ENCODE results near the gene SHC3.
A peak's percentile ranks its signal among the peaks of the same experiment; 100 is the strongest.

SHC3 gene

GRCh38 chr9:88998503-88998902 lies 180.1 kb downstream of the SHC3 start:
- Histone ChIP-seq H3K4me3 (no peak overlapping the region), H3K9me3 (no peaks in the 10 kb centered on the region), H3K4me1 (peaks cover 8 to 82% (median 68%) of the 10 kb centered on the region in 4 donors), H3K36me3 (peaks cover 28 to 32% (median 29%) of the 10 kb centered on the region in 3 donors), H3K27ac (peak overlapping the region; percentile 75 to 92), H3K27me3 (no peaks in the 10 kb centered on the region)
- TF ChIP-seq, protein P1, sequence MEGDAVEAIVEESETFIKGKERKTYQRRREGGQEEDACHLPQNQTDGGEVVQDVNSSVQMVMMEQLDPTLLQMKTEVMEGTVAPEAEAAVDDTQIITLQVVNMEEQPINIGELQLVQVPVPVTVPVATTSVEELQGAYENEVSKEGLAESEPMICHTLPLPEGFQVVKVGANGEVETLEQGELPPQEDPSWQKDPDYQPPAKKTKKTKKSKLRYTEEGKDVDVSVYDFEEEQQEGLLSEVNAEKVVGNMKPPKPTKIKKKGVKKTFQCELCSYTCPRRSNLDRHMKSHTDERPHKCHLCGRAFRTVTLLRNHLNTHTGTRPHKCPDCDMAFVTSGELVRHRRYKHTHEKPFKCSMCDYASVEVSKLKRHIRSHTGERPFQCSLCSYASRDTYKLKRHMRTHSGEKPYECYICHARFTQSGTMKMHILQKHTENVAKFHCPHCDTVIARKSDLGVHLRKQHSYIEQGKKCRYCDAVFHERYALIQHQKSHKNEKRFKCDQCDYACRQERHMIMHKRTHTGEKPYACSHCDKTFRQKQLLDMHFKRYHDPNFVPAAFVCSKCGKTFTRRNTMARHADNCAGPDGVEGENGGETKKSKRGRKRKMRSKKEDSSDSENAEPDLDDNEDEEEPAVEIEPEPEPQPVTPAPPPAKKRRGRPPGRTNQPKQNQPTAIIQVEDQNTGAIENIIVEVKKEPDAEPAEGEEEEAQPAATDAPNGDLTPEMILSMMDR (IDR thresholded peaks at IDR 0.05), result no peak
- peak in 1 of 2 donors; percentile 26 for DNase-seq
- intact Hi-C loops (cut with DNase I; ENCODE audit: low total_unique reads), result loop anchor here (10.0 kb wide), 2 partner anchors 184 to 1284 kb away; no protein-coding TSS in a partner anchor

GRCh38 chr9:88997646-88998045 lies 181.0 kb downstream of the SHC3 start:
- DNase-seq, result peak; percentile 20 to 69
- intact Hi-C loops (cut with DNase I; ENCODE audit: low total_unique reads), result loop anchor here (10.0 kb wide), 2 partner anchors 183 to 1283 kb away; no protein-coding TSS in a partner anchor
- no peak overlapping the region for H3K4me3 ChIP-seq

GRCh38 chr9:88996921-88997235 lies 181.7 kb downstream of the SHC3 start:
- Histone ChIP-seq H3K4me1 (peaks cover 8 to 93% (median 71%) of the 10 kb centered on the region in 4 donors), H3K4me3 (no peak overlapping the region), H3K27ac (peak overlapping the region; percentile 75 to 92), H3K27me3 (no peaks in the 10 kb centered on the region), H3K9me3 (no peaks in the 10 kb centered on the region), H3K36me3 (peaks cover 13 to 17% (median 16%) of the 10 kb centered on the region in 3 donors)
- no peak for DNase-seq
- intact Hi-C loops (cut with DNase I; ENCODE audit: low total_unique reads), result loop anchor here (10.0 kb wide), 2 partner anchors 182 to 1282 kb away; no protein-coding TSS in a partner anchor
- TF ChIP-seq, protein P1 (IDR thresholded peaks at IDR 0.05), result no peak

More at GRCh38 chr9:88997646-88998045, 181.0 kb downstream of the SHC3 start:
- H3K36me3 ChIP-seq, result peaks cover 21 to 25% (median 24%) of the 10 kb centered on the region in 3 donors
- no peaks in the 10 kb centered on the region for H3K27me3 ChIP-seq
- TF ChIP-seq, protein P1 (IDR thresholded peaks at IDR 0.05), result no peak
- H3K27ac ChIP-seq, result peak overlapping the region; percentile 75 to 92
- H3K4me1 ChIP-seq, result peaks cover 8 to 91% (median 69%) of the 10 kb centered on the region in 4 donors
- H3K9me3 ChIP-seq, result no peaks in the 10 kb centered on the region

DNA sequence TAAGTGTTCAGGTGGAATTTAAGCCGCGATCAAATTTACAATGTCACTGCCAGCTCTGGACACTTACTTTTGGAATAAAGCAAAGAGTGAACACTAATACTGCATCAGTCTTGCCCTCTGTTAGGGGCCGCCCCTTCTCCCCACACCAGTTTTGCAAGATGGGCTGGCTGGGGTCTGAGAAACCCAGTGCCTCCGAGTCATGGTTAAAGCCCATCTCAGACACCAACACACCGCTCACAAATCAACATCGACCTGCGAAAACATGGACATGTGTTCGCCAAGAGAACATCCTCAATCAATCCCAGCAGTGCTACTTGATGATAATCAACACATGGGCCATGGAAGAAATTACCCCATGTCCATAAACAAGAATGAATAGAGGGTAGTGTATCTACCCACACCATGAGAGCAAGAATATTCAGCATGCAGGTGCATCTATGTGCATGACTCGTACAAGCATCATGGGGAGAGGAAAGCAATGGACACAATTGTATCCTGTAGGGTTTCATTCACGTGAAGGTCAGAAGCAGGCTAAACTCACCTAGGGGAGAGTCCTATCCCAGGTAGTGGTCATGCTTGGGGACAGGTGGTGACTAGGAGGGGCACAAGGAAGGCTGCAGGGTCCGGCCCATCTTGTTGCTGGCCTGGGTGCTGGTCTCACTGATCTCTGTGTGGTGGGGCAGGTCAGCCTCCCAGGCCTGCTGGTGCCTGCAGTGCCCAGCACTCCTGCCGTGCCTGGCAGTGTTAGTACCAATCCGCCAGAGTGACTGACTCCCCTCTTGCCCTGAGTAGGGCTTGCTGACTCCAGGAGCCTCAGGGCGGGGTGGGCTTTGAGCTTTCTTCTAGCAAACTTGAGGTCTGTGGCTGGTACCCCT lies 182.3 kb downstream of the SHC3 start:
- TF ChIP-seq, protein P1 (IDR thresholded peaks at IDR 0.05), result no peak
- H3K27me3 ChIP-seq, result no peaks in the 10 kb centered on the region
- no peaks in the 10 kb centered on the region for H3K9me3 ChIP-seq
- H3K4me1 ChIP-seq, result peaks cover 8 to 88% (median 66%) of the 10 kb centered on the region in 4 donors
- intact Hi-C loops (cut with DNase I; ENCODE audit: low total_unique reads), result loop anchor here (10.0 kb wide), 2 partner anchors 181 to 1281 kb away; no protein-coding TSS in a partner anchor
- DNase-seq, result peak; percentile 7 to 53
- peaks cover 11 to 12% (median 11%) of the 10 kb centered on the region in 3 donors for H3K36me3 ChIP-seq
- H3K27ac ChIP-seq, result peak overlapping the region in 1 of 2 donors; percentile 92
- H3K4me3 ChIP-seq, result no peak overlapping the region

DNA sequence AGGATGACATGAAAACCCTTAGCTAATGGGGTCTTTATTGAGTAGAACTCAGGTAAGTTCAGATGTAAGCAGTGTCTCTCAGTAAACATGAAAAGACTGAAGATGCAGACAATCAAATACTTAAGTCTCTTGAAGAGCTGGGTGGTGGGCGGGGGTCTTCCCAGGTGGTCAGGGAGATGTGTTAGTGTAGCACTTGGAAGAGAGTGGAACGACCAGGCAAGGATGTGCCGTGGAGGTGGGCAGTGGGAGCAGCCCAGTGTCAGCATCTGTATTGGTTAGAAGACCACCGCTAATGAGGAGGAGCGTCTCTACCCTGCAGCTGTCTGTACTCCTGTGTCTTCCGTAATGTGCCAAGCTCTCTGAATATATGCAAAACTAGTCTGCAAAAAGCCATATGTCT lies 183.0 kb downstream of the SHC3 start:
- Histone ChIP-seq H3K27me3 (no peaks in the 10 kb centered on the region), H3K4me1 (peaks cover 8 to 86% (median 62%) of the 10 kb centered on the region in 4 donors), H3K4me3 (peak overlapping the region; percentile 96 to 97), H3K27ac (peak overlapping the region; percentile 54 to 92), H3K36me3 (peaks cover 11 to 12% (median 11%) of the 10 kb centered on the region in 3 donors), H3K9me3 (no peaks in the 10 kb centered on the region)
- intact Hi-C loops (cut with DNase I; ENCODE audit: low total_unique reads), result loop anchor here (10.0 kb wide), 2 partner anchors 181 to 1281 kb away; no protein-coding TSS in a partner anchor
- DNase-seq, result peak; percentile 13 to 39
- TF ChIP-seq, protein P1 (IDR thresholded peaks at IDR 0.05), result no peak

Measured in tibial artery (tissue), 4 donors.